B cell (primary cell): Measurements from ENCODE around the gene UNC13A. TPM values are rescaled to one million over a fixed set of nuclear protein-coding genes. Genes with fewer than 3 reads are reported as not detected.
"Not testable (repeated sequence)": the region's sequence is repeated elsewhere in the genome, so short reads cannot be mapped to it uniquely, and the experiment has no call there.

Experiments used
- ATAC-seq: fragments of 200-7000 bp; cut with Tn5 transposase; one replicate; pipeline ENCODE4 v1.10.0; 2021; ENCODE audit warnings: low read depth, mild to moderate bottlenecking, moderate number of reproducible peaks, moderate library complexity
- CTCF ChIA-PET: fragments of 350-600 bp; sonication (Branson Sonifier 250); formaldehyde crosslinking; loops from one replicate; lab custom pipeline; 2021; ENCODE audit warnings: antibody characterized with exemption, inconsistent platforms; lab: Charles Lee
- POLR2A ChIA-PET: fragments of 350-600 bp; sonication (Branson Sonifier 250); formaldehyde crosslinking; loops from one replicate; lab custom pipeline; 2021; ENCODE audit warnings: antibody characterized with exemption; lab: Charles Lee
- DNase-seq: peaks from one replicate; pipeline ENCODE4 v3.0.0; 2013
- H2AFZ ChIP-seq: 2 replicates; pipeline ENCODE4 v1.6.1; 2012; ENCODE audit warnings: mild to moderate bottlenecking, low read depth, low read length; ENCODE audit not compliant: insufficient read depth, poor library complexity, severe bottlenecking
- H3K27ac ChIP-seq, 2 donors: 1 replicate in 1 of 2; 2 replicates in 1 of 2; pipeline ENCODE4 v1.5.1; 2012 to 2013; ENCODE audit warnings: low read length in 2 of 2, mild to moderate bottlenecking in 2 of 2, moderate library complexity in 1 of 2
- H3K27me3 ChIP-seq, 4 experiments: fragments of 200-600 bp in 1 of 4; sonication (generic) in 1 of 4; replicated peaks in 1 of 4; 1 replicate in 2 of 4; 2 replicates in 2 of 4; pipeline versions ENCODE4 v1.6.1 to v1.7.0; 2013 to 2016; ENCODE audit warnings: low read length in 3 of 4, mild to moderate bottlenecking in 2 of 4, mixed read lengths in 1 of 4, moderate library complexity in 1 of 4; ENCODE audit not compliant: insufficient read depth in 4 of 4, control insufficient read depth in 3 of 4; ENCODE audit errors: control extremely low read depth in 1 of 4
- H3K36me3 ChIP-seq, 2 experiments: replicated peaks in 1 of 2; 1 replicate in 1 of 2; 2 replicates in 1 of 2; pipeline versions ENCODE4 v1.6.1 to v1.7.1; 2013; ENCODE audit warnings: low read length in 1 of 2; ENCODE audit not compliant: insufficient read depth in 2 of 2, control insufficient read depth in 1 of 2; ENCODE audit errors: control extremely low read depth in 1 of 2, extremely low read depth in 1 of 2
- H3K4me1 ChIP-seq, 2 donors: fragments of 200-600 bp in 1 of 2; sonication (generic) in 1 of 2; 1 replicate in 1 of 2; 2 replicates in 1 of 2; pipeline versions ENCODE4 v1.5.1 to v1.6.1; 2013 to 2017; ENCODE audit warnings: low read length in 2 of 2; ENCODE audit not compliant: control insufficient read depth in 2 of 2, insufficient read depth in 2 of 2
- H3K4me2 ChIP-seq: replicated peaks from 2 replicates; pipeline ENCODE3; 2012; ENCODE audit warnings: mild to moderate bottlenecking, low read depth, low read length; ENCODE audit not compliant: poor library complexity, severe bottlenecking
- H3K4me3 ChIP-seq, 5 experiments: fragments of 200-600 bp in 1 of 5; sonication (generic) in 1 of 5; 1 replicate in 3 of 5; 2 replicates in 2 of 5; pipeline versions ENCODE4 v1.5.1 to v1.7.0; 2011 to 2016; ENCODE audit warnings: low read length in 4 of 5, mild to moderate bottlenecking in 4 of 5, low read depth in 2 of 5, control low read depth in 1 of 5, moderate library complexity in 1 of 5; ENCODE audit not compliant: insufficient read depth in 1 of 5; ENCODE audit errors: control extremely low read depth in 1 of 5, extremely low read depth in 1 of 5
- H3K79me2 ChIP-seq: fragments of 200-600 bp; sonication (generic); one replicate; pipeline ENCODE4 v1.6.0; 2016; ENCODE audit warnings: low read length; ENCODE audit not compliant: control insufficient read depth, insufficient read depth
- H3K9ac ChIP-seq: fragments of 200-600 bp; sonication (generic); 2 replicates; pipeline ENCODE4 v1.6.1; 2017; ENCODE audit warnings: mild to moderate bottlenecking, low read length, moderate library complexity
- H3K9me3 ChIP-seq, 3 donors: one replicate each; pipeline versions ENCODE4 v1.6.1 to v1.7.1; 2013; ENCODE audit warnings: low read length in 2 of 3; ENCODE audit not compliant: control insufficient read depth in 2 of 3, insufficient read depth in 1 of 3; ENCODE audit errors: control extremely low read depth in 1 of 3
- H4K20me1 ChIP-seq: 2 replicates; pipeline ENCODE4 v1.6.0; 2012; ENCODE audit warnings: mild to moderate bottlenecking, low read length; ENCODE audit not compliant: insufficient read depth, control insufficient read depth, poor library complexity, severe bottlenecking
- H3K27ac Mint-ChIP-seq: one replicate; pipeline ENCODE4 v1.8.0; 2021; ENCODE audit warnings: mixed read lengths
- H3K27me3 Mint-ChIP-seq: one replicate; pipeline ENCODE4 v1.8.0; 2021; ENCODE audit warnings: mixed read lengths
- H3K4me1 Mint-ChIP-seq: one replicate; pipeline ENCODE4 v1.8.0; 2021; ENCODE audit warnings: mixed read lengths
- H3K4me3 Mint-ChIP-seq: one replicate; pipeline ENCODE4 v1.8.0; 2021; ENCODE audit warnings: mixed read lengths
- H3K9me3 Mint-ChIP-seq: one replicate; pipeline ENCODE4 v1.8.0; 2022; ENCODE audit warnings: mixed read lengths; ENCODE audit not compliant: insufficient read depth
- CTCF ChIP-seq: fragments of 200-600 bp; IDR thresholded peaks from one replicate; pipeline ENCODE4 v1.8.0; 2022; ENCODE audit warnings: antibody characterized with exemption, mild to moderate bottlenecking
- EZH2 ChIP-seq: IDR thresholded peaks from 2 replicates; pipeline ENCODE4 v1.6.1; 2012; ENCODE audit warnings: borderline replicate concordance, low read depth, mild to moderate bottlenecking, moderate library complexity, low read length; ENCODE audit not compliant: insufficient read depth, poor library complexity, severe bottlenecking
- WGBS: methylation state at CpG from one replicate; pipeline ENCODE4 v1.1.5; 2013; ENCODE audit warnings: missing lambda C conversion rate; ENCODE audit not compliant: insufficient coverage; 5-methylcytosine and 5-hydroxymethylcytosine counted together
- intact Hi-C: fragments of 100-400 bp; cut with micrococcal nuclease; formaldehyde crosslinking; loops from one replicate; pipeline ENCODE4 v1.10.0; 2022
- polyA plus RNA-seq: library from polyadenylated mRNA; depleted of rRNA; stranded (reverse); fragments of >200 nt; gene quantifications from 2 replicates; pipeline ENCODE4 v1.2.3, GENCODE V29; 2012
- total RNA-seq, 2 donors: library from RNA; stranded (reverse); fragments of 120-200 nt in 1 of 2; gene quantifications; 1 replicate in 1 of 2; 2 replicates in 1 of 2; pipeline versions ENCODE4 v1.2.3 to v1.2.4, GENCODE V29; 2013 to 2022

UNC13A gene
- total and polyA plus RNA-seq, 2 donors (not counting 1 experiment from before 2014, with no cell fraction given), result 0.10 TPM; not detected in 1

- H3K4me2 ChIP-seq, result no peak overlapping the region
- H3K4me3 Mint-ChIP-seq, result no peak overlapping the region
- H2AFZ ChIP-seq, result no peak overlapping the region
- POLR2A ChIA-PET, result no interaction called here
- H3K36me3 ChIP-seq, result no peaks in the 10 kb centered on the region
- DNase-seq, result no peak
- intact Hi-C loops, result no loop called here
- CTCF ChIA-PET, result interaction anchor here (1.1 kb wide), 1 partner anchor 25 kb away, joined by 4 read pairs; no protein-coding TSS in a partner anchor
- H3K4me1 Mint-ChIP-seq, result peaks cover 12% of the 10 kb centered on the region
- peaks cover 33% of the 10 kb centered on the region for H3K27me3 Mint-ChIP-seq
- peaks cover 0 to 29% (median 5%) of the 10 kb centered on the region in 4 experiments for H3K27me3 ChIP-seq
- no peaks in the 10 kb centered on the region for H3K9me3 Mint-ChIP-seq
- no peak overlapping the region for H3K9ac ChIP-seq
- H3K4me1 ChIP-seq, result no peaks in the 10 kb centered on the region
- H3K4me3 ChIP-seq, result no peak overlapping the region
- H4K20me1 ChIP-seq, result no peaks in the 10 kb centered on the region
- TF ChIP-seq EZH2 (no peak), CTCF (no peak)
- H3K27ac Mint-ChIP-seq, result no peak overlapping the region
- no peaks in the 10 kb centered on the region for H3K79me2 ChIP-seq
- 93% methylated on average over 2 of the region's 9 CpGs for WGBS
- H3K9me3 ChIP-seq, result no peaks in the 10 kb centered on the region
- ATAC-seq, result no peak
- H3K27ac ChIP-seq, result no peak overlapping the region
These were observed 89.2 kb downstream of the UNC13A start for GRCh38 chr19:17598953-17599352.

- H3K9ac ChIP-seq, H3K4me3 Mint-ChIP-seq, H4K20me1 ChIP-seq, H3K9me3 Mint-ChIP-seq, CTCF ChIA-PET, H3K4me1 Mint-ChIP-seq, H2AFZ ChIP-seq, DNase-seq, H3K79me2 ChIP-seq, H3K4me1 ChIP-seq, H3K4me2 ChIP-seq, H3K36me3 ChIP-seq, H3K27ac ChIP-seq, H3K9me3 ChIP-seq, ATAC-seq, H3K4me3 ChIP-seq, intact Hi-C loops, H3K27ac Mint-ChIP-seq: not testable (repeated sequence)
- peaks cover 29% of the 10 kb centered on the region for H3K27me3 Mint-ChIP-seq
- POLR2A ChIA-PET, result interaction anchor here (0.7 kb wide), 1 partner anchor 287 kb away, joined by 5 read pairs; no protein-coding TSS in a partner anchor
- WGBS, result 91% methylated on average over 4 of the region's 8 CpGs
- peaks cover 0 to 22% (median 5%) of the 10 kb centered on the region in 4 experiments for H3K27me3 ChIP-seq
These were observed 90.1 kb downstream of the UNC13A start for GRCh38 chr19:17598063-17598462.

GRCh38 chr19:17594296-17594695 is 93.9 kb downstream of the UNC13A start:
- H3K4me1 ChIP-seq, DNase-seq, H3K36me3 ChIP-seq, ATAC-seq, H3K27me3 ChIP-seq, H3K27ac Mint-ChIP-seq, H3K4me1 Mint-ChIP-seq, intact Hi-C loops, H3K4me3 ChIP-seq, H3K9me3 Mint-ChIP-seq, H2AFZ ChIP-seq, H3K4me2 ChIP-seq, H3K9ac ChIP-seq, POLR2A ChIA-PET, H3K27ac ChIP-seq, H3K9me3 ChIP-seq, CTCF ChIA-PET, H4K20me1 ChIP-seq, H3K4me3 Mint-ChIP-seq, H3K79me2 ChIP-seq: not testable (repeated sequence)
- 71% methylated on average over 7 of the region's 7 CpGs for WGBS
- H3K27me3 Mint-ChIP-seq, result peaks cover 28% of the 10 kb centered on the region
